T-helper 2 cell treated with Interferon-gamma antibody and Interleukin-4, amounts not matched to agents 5 μg/mL and 100 μg/mL, for 36 hours (primary cell): ENCODE results near the gene PM20D2.

ENCODE experiments used
- DNase-seq: peaks from one replicate; pipeline ENCODE4 v3.0.0; 2021; ENCODE audit warnings: low spot score
- H3K27ac Mint-ChIP-seq: one replicate; pipeline ENCODE4 v1.8.0; 2021; ENCODE audit warnings: mild to moderate bottlenecking, mixed read lengths
- H3K27me3 Mint-ChIP-seq: one replicate; pipeline ENCODE4 v1.8.0; 2021; ENCODE audit warnings: low read depth, mixed read lengths
- H3K36me3 Mint-ChIP-seq: one replicate; pipeline ENCODE4 v1.8.0; 2021; ENCODE audit warnings: low read depth, mixed read lengths
- H3K4me1 Mint-ChIP-seq: one replicate; pipeline ENCODE4 v1.8.0; 2021; ENCODE audit warnings: low read depth, mixed read lengths
- H3K4me3 Mint-ChIP-seq: one replicate; pipeline ENCODE4 v1.8.0; 2022; ENCODE audit warnings: mild to moderate bottlenecking, moderate library complexity, mixed read lengths
- H3K9me3 Mint-ChIP-seq: one replicate; pipeline ENCODE4 v1.8.0; 2021; ENCODE audit warnings: mixed read lengths

The PM20D2 gene

DNA sequence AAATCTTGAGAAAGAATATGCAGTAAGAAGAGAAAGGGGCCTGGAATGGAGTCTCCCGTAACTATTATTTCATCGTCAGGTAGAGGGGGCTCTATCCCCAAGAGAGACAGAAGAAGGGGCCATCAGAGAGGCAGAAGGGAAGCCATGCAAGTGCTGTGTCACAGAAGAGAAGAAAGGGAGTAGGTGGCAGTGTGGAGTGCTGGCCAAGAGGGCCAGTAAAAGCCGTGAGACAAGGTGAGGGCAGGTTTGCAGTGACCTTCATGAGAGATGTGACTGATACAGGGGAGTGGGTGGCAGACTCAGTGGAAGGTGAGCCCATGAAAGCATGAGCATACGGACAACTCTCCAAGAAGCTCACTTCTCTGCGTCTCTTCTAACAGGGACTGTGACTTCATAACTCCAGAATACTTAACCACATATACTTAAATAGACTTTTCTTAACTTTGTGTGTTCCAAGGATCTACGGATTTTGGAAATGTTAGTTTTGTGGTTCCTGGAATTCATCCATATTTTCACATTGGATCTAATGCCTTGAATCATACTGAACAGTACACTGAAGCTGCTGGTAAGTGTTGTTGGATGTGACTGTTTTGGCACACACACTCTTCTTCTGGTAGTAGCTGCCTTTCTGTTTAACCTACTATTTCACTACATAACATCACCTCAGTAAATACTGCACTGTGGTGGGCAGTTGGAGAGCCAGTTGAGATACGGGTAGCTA is 15.6 kb downstream of the PM20D2 start:
- H3K27ac Mint-ChIP-seq: no peak overlapping the region
- H3K36me3 Mint-ChIP-seq: peaks cover 24% of the 10 kb centered on the region
- H3K4me1 Mint-ChIP-seq: peaks cover 1% of the 10 kb centered on the region
- no peaks in the 10 kb centered on the region for H3K9me3 Mint-ChIP-seq
- no peaks in the 10 kb centered on the region for H3K27me3 Mint-ChIP-seq
- H3K4me3 Mint-ChIP-seq: no peak overlapping the region
- no peak for DNase-seq

DNA sequence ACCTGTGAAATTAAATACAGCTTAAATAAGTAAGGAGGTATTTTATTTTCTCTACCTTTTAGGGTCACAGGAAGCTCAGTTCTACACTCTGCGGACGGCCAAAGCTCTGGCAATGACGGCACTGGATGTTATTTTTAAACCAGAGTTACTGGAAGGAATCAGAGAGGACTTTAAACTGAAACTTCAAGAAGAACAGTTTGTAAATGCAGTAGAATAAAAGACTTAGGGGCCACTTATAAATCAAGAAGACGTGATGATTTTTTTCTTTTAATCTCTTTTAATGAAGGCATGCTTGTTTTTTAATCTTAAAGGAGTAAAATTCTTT is 16.2 kb downstream of the PM20D2 start:
- Mint-ChIP-seq H3K9me3 (no peaks in the 10 kb centered on the region), H3K36me3 (peaks cover 23% of the 10 kb centered on the region), H3K4me3 (no peak overlapping the region), H3K4me1 (peaks cover 1% of the 10 kb centered on the region), H3K27ac (no peak overlapping the region), H3K27me3 (no peaks in the 10 kb centered on the region)
- no peak for DNase-seq

DNA sequence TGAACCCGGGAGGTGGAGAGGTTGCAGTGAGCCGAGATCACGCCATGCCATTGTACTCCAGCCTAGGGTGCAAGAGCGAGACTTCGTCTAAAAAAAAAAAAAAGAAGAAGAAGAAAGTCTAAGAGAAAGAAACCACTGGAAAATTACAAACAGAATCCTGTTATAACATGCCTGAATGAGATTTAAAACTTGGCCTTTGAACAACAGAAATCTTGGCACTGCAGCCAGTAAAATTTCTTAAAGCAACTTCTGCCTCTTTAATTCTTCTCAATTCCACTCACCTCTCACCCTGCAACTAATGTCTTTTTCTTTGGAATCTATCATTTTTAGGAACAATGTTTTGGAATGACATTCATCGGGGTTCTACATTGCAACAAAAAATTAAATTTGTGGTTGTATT is 26.3 kb downstream of the PM20D2 start:
- Mint-ChIP-seq H3K4me3 (no peak overlapping the region), H3K9me3 (no peaks in the 10 kb centered on the region), H3K27me3 (peaks cover 3% of the 10 kb centered on the region), H3K27ac (no peak overlapping the region), H3K36me3 (no peaks in the 10 kb centered on the region), H3K4me1 (no peaks in the 10 kb centered on the region)
- DNase-seq: no peak

DNA sequence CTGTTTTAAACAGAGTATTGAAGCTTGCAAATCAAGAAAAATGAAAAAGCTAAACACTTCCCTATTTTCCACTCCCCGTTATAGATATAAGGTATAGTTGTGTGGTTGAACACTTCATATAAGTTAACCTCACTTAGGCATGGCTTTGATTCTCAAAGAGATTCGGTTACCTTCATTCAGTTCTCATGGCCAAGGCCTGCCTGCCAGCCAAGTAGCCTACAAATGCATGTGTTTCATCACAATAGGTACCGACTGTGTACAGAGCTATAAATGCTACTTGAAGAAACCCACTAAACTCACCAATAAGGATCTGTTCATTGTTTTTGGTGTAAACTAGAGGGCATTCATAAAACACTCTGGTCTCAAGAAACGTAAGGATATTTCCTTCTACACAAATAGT is 27.8 kb downstream of the PM20D2 start:
- Mint-ChIP-seq H3K4me1 (no peaks in the 10 kb centered on the region), H3K27ac (no peak overlapping the region), H3K9me3 (no peaks in the 10 kb centered on the region), H3K4me3 (no peak overlapping the region), H3K27me3 (peaks cover 3% of the 10 kb centered on the region), H3K36me3 (no peaks in the 10 kb centered on the region)
- no peak for DNase-seq

DNA sequence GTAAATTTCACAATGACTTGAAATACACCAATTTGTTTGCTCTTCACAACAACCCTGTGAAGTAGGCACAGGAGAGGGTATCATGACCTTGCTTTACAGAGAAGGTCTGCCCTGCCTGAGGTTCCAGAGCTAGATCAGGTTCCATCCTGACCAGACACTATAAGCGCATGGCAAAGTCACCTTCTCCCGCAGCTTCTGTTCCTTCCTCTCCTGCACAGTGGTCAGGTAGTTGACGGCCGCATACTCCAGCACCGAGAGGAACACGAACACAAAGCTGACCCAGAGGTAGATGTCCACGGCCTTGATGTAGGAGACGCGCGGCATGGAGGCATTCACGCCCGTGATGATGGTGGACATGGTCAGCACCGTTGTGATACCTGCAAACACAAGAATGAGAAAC is 34.3 kb downstream of the PM20D2 start:
- no peak for DNase-seq
- Mint-ChIP-seq H3K4me3 (no peak overlapping the region), H3K27me3 (peaks cover 6% of the 10 kb centered on the region), H3K4me1 (no peaks in the 10 kb centered on the region), H3K9me3 (no peaks in the 10 kb centered on the region), H3K36me3 (no peaks in the 10 kb centered on the region), H3K27ac (no peak overlapping the region)

DNA sequence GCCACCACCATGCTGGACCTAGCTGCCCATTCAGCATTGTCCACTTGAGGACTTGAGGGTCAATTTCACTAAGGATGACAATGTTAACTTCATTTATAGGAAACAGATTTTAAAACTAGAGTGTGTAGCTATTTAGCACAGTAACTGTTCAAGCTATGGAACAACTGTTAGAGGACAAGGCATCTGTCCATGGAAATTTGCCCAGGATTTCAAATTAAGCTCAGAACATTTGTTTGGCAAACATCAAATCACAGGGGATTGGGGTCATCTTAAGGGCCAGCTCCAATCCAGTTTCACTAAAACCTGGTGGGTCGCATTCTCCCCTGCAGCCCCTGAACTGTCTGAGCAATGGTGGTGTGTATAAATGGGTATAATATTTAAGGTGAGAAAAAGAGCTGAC is 35.1 kb downstream of the PM20D2 start:
- DNase-seq: no peak
- no peak overlapping the region for H3K4me3 Mint-ChIP-seq
- no peaks in the 10 kb centered on the region for H3K4me1 Mint-ChIP-seq
- H3K36me3 Mint-ChIP-seq: no peaks in the 10 kb centered on the region
- peaks cover 6% of the 10 kb centered on the region for H3K27me3 Mint-ChIP-seq
- no peaks in the 10 kb centered on the region for H3K9me3 Mint-ChIP-seq
- no peak overlapping the region for H3K27ac Mint-ChIP-seq

DNA sequence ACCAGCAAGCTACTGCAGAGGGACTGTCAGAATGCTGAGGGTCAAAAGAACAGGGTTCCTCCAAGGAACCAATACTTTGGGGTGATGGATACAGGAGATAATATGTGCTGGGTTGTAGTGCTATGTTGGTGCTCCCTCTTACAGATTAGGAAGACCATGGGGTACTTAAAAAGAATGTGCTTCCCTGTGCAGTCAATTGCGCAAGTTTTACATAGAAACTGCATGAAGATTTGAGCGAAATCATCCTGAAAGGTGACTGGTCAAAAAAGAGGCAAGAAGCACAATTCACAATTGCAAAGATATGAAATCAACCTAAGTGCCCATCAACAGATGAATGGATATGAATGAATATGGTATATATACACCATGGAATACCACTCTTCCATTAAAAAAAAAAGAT is 37.4 kb downstream of the PM20D2 start:
- H3K27me3 Mint-ChIP-seq: peaks cover 7% of the 10 kb centered on the region
- H3K9me3 Mint-ChIP-seq: no peaks in the 10 kb centered on the region
- H3K4me1 Mint-ChIP-seq: no peaks in the 10 kb centered on the region
- no peak overlapping the region for H3K27ac Mint-ChIP-seq
- no peaks in the 10 kb centered on the region for H3K36me3 Mint-ChIP-seq
- no peak overlapping the region for H3K4me3 Mint-ChIP-seq
- no peak for DNase-seq

DNA sequence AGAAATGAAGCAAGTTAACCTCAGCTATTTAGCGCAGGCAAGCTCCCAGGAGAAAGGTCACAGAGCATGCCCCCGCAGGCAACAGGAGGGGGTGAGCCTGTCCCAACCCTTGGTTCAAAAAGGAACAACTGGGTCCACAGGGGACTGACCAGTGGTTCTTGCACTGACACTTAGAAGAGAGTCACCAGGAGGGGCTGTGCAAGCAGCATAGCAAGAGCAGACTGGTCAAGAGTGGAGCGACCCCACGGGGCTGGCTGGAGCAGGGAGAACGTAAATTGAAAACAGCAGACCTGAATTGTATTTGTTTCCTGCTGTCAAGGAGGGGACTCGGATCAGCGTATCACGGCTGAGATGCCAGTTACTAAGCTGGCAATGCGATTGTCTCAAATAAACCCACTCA is 38.5 kb downstream of the PM20D2 start:
- H3K4me1 Mint-ChIP-seq: no peaks in the 10 kb centered on the region
- no peak overlapping the region for H3K4me3 Mint-ChIP-seq
- DNase-seq: no peak
- H3K9me3 Mint-ChIP-seq: no peaks in the 10 kb centered on the region
- no peak overlapping the region for H3K27ac Mint-ChIP-seq
- peaks cover 3% of the 10 kb centered on the region for H3K27me3 Mint-ChIP-seq
- no peaks in the 10 kb centered on the region for H3K36me3 Mint-ChIP-seq

DNA sequence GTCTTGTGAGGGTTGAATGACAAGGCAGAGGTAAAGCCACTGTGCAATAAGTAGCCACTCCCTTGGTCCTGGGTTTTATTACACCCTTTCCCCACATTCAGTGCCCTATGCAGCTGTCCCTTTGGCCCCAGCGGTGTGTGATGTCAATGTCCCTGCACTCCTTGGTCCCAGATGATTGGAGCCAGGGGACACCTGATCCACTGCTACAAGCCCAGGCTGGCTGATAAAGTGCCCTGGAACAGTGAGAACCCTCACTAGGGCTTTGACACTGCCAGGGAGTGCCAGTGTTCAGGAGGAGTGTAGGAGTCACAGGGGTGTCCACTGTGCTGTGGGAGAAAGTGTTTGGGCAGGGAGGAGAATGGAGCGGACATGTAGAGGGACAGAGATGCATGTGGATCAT is 40.9 kb downstream of the PM20D2 start:
- no peak overlapping the region for H3K4me3 Mint-ChIP-seq
- H3K36me3 Mint-ChIP-seq: no peaks in the 10 kb centered on the region
- no peak for DNase-seq
- H3K27me3 Mint-ChIP-seq: peaks cover 3% of the 10 kb centered on the region
- no peaks in the 10 kb centered on the region for H3K4me1 Mint-ChIP-seq
- no peak overlapping the region for H3K27ac Mint-ChIP-seq
- no peaks in the 10 kb centered on the region for H3K9me3 Mint-ChIP-seq

DNA sequence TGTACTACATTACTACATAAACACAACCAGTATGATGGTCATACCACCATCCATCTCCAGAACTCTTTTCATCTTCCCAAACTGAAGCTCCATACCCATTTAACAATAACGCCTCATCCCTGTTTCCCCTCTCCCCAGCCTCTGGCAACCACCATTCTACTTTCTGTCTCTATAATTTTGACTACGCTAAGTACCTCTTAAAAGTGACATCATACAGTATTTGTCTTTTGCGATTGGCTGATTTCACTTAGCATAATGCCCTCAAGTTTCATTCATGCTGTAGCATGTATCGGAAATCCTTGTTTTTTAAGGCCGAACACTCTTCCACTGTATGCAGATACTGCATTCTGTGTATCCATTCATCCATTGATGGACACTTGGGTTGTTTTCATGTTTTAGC is 41.6 kb downstream of the PM20D2 start:
- Mint-ChIP-seq H3K27ac (no peak overlapping the region), H3K4me1 (no peaks in the 10 kb centered on the region), H3K9me3 (no peaks in the 10 kb centered on the region), H3K27me3 (peaks cover 3% of the 10 kb centered on the region), H3K36me3 (no peaks in the 10 kb centered on the region), H3K4me3 (no peak overlapping the region)
- no peak for DNase-seq

DNA sequence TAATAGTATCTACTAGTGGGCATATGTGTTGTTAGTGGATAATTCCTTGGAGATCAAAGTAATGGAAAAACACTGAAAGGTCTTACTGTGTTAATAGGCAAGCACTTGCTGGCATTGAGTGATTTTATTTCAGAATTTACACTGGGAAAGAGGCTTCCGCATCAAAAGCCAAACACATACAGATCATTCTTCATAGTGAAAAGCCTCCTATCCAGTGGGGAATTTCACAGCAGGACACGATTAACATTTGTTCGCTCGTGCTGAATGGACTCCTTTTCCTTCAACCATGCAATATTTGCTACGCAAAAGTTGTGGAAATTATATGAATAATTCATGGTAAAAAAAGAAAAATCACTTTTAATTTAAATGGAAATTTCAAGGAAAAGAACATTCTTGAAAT is 44.9 kb downstream of the PM20D2 start:
- Mint-ChIP-seq H3K4me3 (no peak overlapping the region), H3K9me3 (peaks cover 18% of the 10 kb centered on the region), H3K36me3 (no peaks in the 10 kb centered on the region), H3K4me1 (no peaks in the 10 kb centered on the region), H3K27me3 (peaks cover 2% of the 10 kb centered on the region), H3K27ac (no peak overlapping the region)
- no peak for DNase-seq

DNA sequence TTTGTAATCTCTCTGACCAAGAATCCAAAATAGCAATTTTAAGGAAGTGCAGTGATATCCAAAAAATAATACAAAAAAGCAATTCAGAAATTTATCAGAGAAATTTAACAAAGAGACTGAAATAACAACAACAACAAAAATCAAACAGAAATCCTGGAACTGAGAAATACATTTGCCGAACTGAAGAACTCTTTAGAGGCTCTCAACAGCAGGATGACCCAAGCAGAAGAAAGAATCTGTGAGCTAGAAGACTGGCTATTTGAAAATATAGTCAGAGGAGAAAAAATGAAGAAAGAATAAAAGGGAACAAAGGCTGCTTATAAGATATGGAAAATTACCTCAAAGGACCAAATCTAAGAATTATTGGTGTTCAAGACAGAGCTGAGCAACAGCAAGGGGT is 48.7 kb downstream of the PM20D2 start:
- no peak overlapping the region for H3K4me3 Mint-ChIP-seq
- no peak overlapping the region for H3K27ac Mint-ChIP-seq
- no peaks in the 10 kb centered on the region for H3K27me3 Mint-ChIP-seq
- DNase-seq: no peak
- H3K36me3 Mint-ChIP-seq: no peaks in the 10 kb centered on the region
- H3K4me1 Mint-ChIP-seq: no peaks in the 10 kb centered on the region
- H3K9me3 Mint-ChIP-seq: peaks cover 19% of the 10 kb centered on the region

DNA sequence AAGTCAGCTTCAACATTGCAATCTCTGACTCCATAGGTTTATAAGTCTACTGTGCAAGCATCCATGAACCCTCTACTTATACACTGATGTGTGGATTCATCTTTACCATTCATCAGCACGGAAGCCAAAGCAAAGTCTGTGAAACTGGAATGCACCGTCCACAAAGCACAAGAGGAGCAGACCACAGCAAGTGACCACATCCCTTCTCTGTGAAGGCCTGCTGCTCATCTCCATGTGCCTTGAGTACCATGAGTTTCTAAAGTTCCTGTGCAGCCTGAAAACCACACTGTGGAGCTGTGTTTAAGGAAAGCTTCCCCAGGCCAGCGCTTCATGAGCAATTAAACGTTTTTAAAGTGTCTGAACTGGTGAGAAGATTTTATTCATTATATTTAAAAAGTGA is 51.3 kb downstream of the PM20D2 start:
- no peak overlapping the region for H3K4me3 Mint-ChIP-seq
- no peaks in the 10 kb centered on the region for H3K4me1 Mint-ChIP-seq
- peaks cover 19% of the 10 kb centered on the region for H3K9me3 Mint-ChIP-seq
- no peak overlapping the region for H3K27ac Mint-ChIP-seq
- H3K36me3 Mint-ChIP-seq: no peaks in the 10 kb centered on the region
- H3K27me3 Mint-ChIP-seq: no peaks in the 10 kb centered on the region
- no peak for DNase-seq

DNA sequence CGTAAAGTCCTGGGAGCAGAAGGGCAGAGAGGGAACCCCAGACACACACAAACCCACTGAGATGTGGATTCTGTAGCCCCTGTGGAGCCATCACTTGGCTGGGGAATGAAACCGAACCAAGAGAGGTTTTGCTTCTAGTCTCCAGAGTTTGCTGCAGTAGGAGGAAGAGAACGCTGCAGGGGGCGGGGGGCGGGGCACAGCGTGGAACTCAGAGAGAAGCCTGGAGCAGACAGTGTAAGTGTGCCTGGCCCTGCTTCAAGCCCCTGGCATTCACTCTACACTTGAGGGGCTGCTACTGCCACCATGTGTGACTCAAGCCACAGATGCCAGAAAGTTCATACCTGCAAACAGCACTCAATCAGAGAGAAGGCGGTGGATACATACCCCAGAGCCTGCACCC is 52.4 kb downstream of the PM20D2 start:
- Mint-ChIP-seq H3K27ac (no peak overlapping the region), H3K27me3 (no peaks in the 10 kb centered on the region), H3K36me3 (no peaks in the 10 kb centered on the region), H3K4me3 (no peak overlapping the region), H3K9me3 (peaks cover 19% of the 10 kb centered on the region), H3K4me1 (no peaks in the 10 kb centered on the region)
- DNase-seq: no peak

DNA sequence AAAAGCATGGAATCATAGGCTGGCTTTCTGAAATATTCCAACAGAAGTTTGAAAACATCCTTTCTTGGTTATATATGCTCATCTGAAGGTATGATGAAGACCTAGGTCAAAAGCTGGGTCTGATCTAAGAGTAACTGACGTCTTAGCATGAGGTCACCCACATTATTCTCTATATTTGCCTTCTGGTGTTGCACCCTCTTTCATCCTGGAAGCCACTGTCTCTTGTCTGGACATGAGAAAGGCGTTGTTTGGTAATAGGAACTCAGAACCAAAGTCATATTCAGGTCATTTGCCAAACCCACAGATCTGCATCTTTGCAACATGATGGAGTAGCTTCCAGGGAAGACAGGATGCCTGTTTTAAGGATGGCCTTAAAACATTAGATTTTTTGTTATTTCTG is 53.7 kb downstream of the PM20D2 start:
- no peak overlapping the region for H3K4me3 Mint-ChIP-seq
- no peak overlapping the region for H3K27ac Mint-ChIP-seq
- no peaks in the 10 kb centered on the region for H3K4me1 Mint-ChIP-seq
- H3K36me3 Mint-ChIP-seq: no peaks in the 10 kb centered on the region
- peaks cover 11% of the 10 kb centered on the region for H3K9me3 Mint-ChIP-seq
- DNase-seq: no peak
- H3K27me3 Mint-ChIP-seq: no peaks in the 10 kb centered on the region
